ENCODE measurements around the gene C20orf204. TPM values are rescaled to one million over a fixed set of nuclear protein-coding genes. Genes with fewer than 3 reads are reported as not detected.

Gene C20orf204
- total RNA-seq, 2 donors from 2014 or later: 0.81 to 3.2 TPM

DNA sequence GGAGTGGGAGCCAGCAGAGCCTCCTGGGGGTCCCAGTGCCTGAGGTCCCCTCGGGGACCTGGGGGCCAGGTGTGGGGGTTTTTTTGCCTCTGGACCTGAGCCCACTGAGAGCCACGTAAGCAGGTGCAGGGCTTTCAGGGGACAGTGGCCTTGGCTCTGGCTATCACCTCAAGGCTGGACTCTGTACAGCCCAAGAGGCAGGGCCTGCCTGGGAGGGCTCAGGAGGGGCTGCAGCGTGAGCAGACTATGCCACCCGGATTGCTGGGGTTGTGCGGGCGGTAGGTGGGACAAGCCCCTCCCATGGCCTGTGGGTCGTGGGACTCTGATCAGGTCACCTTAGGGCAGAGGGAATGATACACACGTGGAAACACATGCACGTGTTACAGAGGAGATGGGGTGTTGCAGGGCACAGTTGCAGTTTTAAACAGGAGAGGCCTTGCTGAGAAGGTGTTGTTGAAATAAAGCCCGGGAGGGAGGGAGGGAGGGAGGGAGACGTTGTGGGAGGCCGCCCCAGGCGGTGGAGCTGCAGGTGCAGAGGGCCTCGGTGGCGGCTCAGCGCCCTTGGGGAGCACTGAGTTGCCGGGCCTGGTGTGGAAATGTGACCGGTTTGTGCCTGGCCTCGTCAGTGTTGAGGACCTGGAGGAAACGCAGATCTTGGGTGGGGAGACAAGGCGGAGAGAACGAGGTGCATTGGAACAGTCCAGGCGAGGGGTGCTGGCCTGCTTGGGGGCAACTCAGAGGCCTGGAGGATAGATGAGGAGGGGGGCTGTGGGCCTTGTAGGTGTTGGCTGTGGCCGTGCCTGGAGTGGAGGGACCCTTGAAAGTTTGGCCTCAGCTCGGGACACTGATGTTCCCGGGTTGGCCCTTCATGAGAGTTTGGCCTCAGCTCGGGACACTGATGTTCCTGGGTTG is 29.3 kb downstream of the C20orf204 start:
- H3K27me3 ChIP-seq (replicated peaks; ENCODE audit: insufficient read depth): no peaks in the 10 kb centered on the region
- no peak overlapping the region for H3K27ac ChIP-seq
- ATAC-seq (ENCODE audit: insufficient number of reproducible peaks, low FRiP score, low read depth): no peak
- no peak for DNase-seq (ENCODE audit: low spot score)
- H3K4me1 ChIP-seq (ENCODE audit: control insufficient read depth in 1 of 2, low read depth in 2 of 2): peaks cover 18 to 24% of the 10 kb centered on the region in 2 donors
- H3K36me3 ChIP-seq: peaks cover 7% of the 10 kb centered on the region
- no peak for TF ChIP-seq CTCF (IDR thresholded peaks at IDR 0.05)
- no peak overlapping the region for H3K4me3 ChIP-seq
- no peaks in the 10 kb centered on the region for H3K9me3 ChIP-seq

DNA sequence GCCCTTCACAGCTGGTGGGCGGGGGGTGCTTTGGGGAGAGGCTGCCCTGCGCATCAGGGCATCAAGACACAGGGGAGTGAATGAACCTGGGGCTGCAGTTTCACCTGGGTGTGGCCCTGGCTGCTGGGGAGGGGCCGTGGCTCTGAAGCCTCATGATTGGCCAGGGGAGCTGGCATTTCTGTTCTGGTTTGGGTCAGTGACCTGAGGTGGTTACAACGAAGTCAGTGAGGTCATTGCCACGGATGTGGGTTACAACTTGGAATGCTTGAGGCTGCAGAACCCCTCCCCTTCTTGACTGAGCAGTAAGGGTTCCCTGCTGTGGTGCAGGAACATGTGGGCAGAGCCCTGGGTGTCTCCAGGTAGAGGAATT is 30.0 kb downstream of the C20orf204 start:
- no peak for ATAC-seq (ENCODE audit: insufficient number of reproducible peaks, low FRiP score, low read depth)
- no peak for DNase-seq (ENCODE audit: low spot score)
- H3K36me3 ChIP-seq: peaks cover 7% of the 10 kb centered on the region
- H3K27ac ChIP-seq: no peak overlapping the region
- no peaks in the 10 kb centered on the region for H3K9me3 ChIP-seq
- peaks cover 18 to 24% of the 10 kb centered on the region in 2 donors for H3K4me1 ChIP-seq (ENCODE audit: control insufficient read depth in 1 of 2, low read depth in 2 of 2)
- no peak for TF ChIP-seq CTCF (IDR thresholded peaks at IDR 0.05)
- H3K4me3 ChIP-seq: no peak overlapping the region
- no peaks in the 10 kb centered on the region for H3K27me3 ChIP-seq (replicated peaks; ENCODE audit: insufficient read depth)

GRCh38 chr20:64067005-64067632 is 31.1 kb downstream of the C20orf204 start:
- no peaks in the 10 kb centered on the region for H3K27me3 ChIP-seq (replicated peaks; ENCODE audit: insufficient read depth)
- H3K27ac ChIP-seq: no peak overlapping the region
- ATAC-seq (ENCODE audit: insufficient number of reproducible peaks, low FRiP score, low read depth): no peak
- H3K36me3 ChIP-seq: peaks cover 13% of the 10 kb centered on the region
- TF ChIP-seq CTCF (IDR thresholded peaks at IDR 0.05): no peak
- no peaks in the 10 kb centered on the region for H3K9me3 ChIP-seq
- H3K4me1 ChIP-seq (ENCODE audit: control insufficient read depth in 1 of 2, low read depth in 2 of 2): peaks cover 18 to 23% of the 10 kb centered on the region in 2 donors
- H3K4me3 ChIP-seq: no peak overlapping the region
- DNase-seq (ENCODE audit: low spot score): no peak

GRCh38 chr20:64067733-64068307 is 31.8 kb downstream of the C20orf204 start:
- Histone ChIP-seq H3K27me3 (replicated peaks; ENCODE audit: insufficient read depth) (no peaks in the 10 kb centered on the region), H3K9me3 (no peaks in the 10 kb centered on the region), H3K4me3 (no peak overlapping the region), H3K27ac (no peak overlapping the region), H3K36me3 (peaks cover 16% of the 10 kb centered on the region), H3K4me1 (ENCODE audit: control insufficient read depth in 1 of 2, low read depth in 2 of 2) (peaks cover 14 to 17% of the 10 kb centered on the region in 2 donors)
- DNase-seq (ENCODE audit: low spot score) (no peak), ATAC-seq (ENCODE audit: insufficient number of reproducible peaks, low FRiP score, low read depth) (no peak)
- no peak for TF ChIP-seq CTCF (IDR thresholded peaks at IDR 0.05)

Measured in thoracic aorta (tissue), 2 donors.